B cell (primary cell): ENCODE measurements around the gene DLG1.

Experiments used
- EZH2 ChIP-seq: IDR thresholded peaks from 2 replicates; pipeline ENCODE4 v1.6.1; 2012; ENCODE audit warnings: borderline replicate concordance, low read depth, mild to moderate bottlenecking, moderate library complexity, low read length; ENCODE audit not compliant: insufficient read depth, poor library complexity, severe bottlenecking
- TF ChIP-seq, protein P1 (sequence below): fragments of 200-600 bp; IDR thresholded peaks from one replicate; pipeline ENCODE4 v1.8.0; 2022; ENCODE audit warnings: antibody characterized with exemption, mild to moderate bottlenecking

DNA sequence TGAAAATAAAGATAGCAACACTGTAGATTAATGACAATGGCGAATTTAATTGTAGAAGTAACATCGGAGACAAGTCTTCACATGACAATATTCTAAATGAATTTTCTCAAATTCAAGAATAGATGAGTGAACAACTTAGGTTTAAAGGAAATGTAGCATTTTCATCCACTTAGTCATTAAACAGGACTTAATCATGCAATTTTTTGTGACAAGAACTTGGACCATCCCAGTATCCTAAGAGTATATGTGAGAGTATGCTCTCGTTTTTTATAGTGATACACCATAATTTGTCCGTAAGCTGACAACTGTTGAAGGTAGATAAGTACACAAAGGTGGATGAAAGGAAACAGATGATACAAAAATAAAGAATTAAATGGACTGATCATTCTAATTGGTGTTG lies 81.5 kb downstream of the DLG1 start:
- TF ChIP-seq, protein P1, sequence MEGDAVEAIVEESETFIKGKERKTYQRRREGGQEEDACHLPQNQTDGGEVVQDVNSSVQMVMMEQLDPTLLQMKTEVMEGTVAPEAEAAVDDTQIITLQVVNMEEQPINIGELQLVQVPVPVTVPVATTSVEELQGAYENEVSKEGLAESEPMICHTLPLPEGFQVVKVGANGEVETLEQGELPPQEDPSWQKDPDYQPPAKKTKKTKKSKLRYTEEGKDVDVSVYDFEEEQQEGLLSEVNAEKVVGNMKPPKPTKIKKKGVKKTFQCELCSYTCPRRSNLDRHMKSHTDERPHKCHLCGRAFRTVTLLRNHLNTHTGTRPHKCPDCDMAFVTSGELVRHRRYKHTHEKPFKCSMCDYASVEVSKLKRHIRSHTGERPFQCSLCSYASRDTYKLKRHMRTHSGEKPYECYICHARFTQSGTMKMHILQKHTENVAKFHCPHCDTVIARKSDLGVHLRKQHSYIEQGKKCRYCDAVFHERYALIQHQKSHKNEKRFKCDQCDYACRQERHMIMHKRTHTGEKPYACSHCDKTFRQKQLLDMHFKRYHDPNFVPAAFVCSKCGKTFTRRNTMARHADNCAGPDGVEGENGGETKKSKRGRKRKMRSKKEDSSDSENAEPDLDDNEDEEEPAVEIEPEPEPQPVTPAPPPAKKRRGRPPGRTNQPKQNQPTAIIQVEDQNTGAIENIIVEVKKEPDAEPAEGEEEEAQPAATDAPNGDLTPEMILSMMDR, result no peak
- no peak for TF ChIP-seq EZH2
